ENCODE measurements around the gene SFI1. TPM values are rescaled to one million over a fixed set of nuclear protein-coding genes. Genes with fewer than 3 reads are reported as not detected.

The SFI1 gene, protein sequence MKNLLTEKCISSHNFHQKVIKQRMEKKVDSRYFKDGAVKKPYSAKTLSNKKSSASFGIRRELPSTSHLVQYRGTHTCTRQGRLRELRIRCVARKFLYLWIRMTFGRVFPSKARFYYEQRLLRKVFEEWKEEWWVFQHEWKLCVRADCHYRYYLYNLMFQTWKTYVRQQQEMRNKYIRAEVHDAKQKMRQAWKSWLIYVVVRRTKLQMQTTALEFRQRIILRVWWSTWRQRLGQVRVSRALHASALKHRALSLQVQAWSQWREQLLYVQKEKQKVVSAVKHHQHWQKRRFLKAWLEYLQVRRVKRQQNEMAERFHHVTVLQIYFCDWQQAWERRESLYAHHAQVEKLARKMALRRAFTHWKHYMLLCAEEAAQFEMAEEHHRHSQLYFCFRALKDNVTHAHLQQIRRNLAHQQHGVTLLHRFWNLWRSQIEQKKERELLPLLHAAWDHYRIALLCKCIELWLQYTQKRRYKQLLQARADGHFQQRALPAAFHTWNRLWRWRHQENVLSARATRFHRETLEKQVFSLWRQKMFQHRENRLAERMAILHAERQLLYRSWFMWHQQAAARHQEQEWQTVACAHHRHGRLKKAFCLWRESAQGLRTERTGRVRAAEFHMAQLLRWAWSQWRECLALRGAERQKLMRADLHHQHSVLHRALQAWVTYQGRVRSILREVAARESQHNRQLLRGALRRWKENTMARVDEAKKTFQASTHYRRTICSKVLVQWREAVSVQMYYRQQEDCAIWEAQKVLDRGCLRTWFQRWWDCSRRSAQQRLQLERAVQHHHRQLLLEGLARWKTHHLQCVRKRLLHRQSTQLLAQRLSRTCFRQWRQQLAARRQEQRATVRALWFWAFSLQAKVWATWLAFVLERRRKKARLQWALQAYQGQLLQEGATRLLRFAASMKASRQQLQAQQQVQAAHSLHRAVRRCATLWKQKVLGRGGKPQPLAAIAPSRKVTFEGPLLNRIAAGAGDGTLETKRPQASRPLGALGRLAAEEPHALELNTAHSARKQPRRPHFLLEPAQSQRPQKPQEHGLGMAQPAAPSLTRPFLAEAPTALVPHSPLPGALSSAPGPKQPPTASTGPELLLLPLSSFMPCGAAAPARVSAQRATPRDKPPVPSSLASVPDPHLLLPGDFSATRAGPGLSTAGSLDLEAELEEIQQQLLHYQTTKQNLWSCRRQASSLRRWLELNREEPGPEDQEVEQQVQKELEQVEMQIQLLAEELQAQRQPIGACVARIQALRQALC
- total RNA-seq: 100 to 1,000 TPM; 227 to 240 TPM

DNA sequence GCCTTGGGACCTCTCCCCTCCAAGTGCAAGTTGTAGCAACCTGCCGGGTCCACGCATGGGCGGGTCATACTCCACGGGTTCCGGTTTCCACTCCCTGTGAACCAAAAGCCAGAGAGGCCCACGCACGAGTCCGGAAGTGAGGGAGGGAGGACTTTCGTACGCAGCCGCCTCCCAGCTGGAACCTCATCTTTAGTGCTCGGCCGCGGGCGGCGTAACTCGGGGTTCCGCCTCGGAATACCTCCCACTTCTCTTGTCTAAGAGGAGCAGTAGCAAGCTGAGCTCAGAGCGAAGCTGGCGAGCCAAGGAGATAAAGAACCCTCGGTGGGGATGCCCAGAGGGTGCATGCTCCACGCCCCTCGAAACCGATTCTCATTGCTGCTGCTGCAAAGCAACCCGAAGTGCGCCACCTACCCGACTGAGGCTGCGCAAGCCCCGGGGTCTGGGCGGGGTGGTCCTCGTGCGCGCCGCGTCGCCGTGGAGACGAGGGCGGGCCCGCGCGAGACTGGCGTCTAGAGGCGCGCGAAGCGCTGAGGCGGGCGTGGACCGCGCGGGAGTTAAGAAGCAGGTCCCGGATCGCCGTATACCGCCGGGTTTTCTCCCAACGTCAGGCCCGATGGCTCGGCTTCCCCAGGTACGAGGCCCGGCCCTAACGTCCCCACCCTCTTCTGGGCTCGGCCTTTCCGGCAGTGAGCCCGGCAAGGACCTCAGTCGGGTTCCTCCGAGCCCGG is at the start of gene SFI1:
Gene SFI1 (plus strand): TSS at position 530 of the 728 bp plus-strand sequence. CDS start 11,749 bp downstream, outside the sequence.
- Mint-ChIP-seq H3K4me1 (ENCODE audit: low read depth) (peaks cover 50% of the 10 kb centered on the region), H3K36me3 (peaks cover 32% of the 10 kb centered on the region), H3K4me3 (peak within 1 kb of the TSS; percentile 92), H3K27ac (peak within 1 kb of the TSS; percentile 94), H3K27me3 (no peaks in the 10 kb centered on the region), H3K9me3 (peaks cover 2% of the 10 kb centered on the region)
- ChIA-PET CTCF (no interaction called here), POLR2A (interaction anchor here (0.7 to 1.1 kb wide), 2 partner anchors 41 to 134 kb away, joined by 3 to 4 read pairs; no protein-coding TSS in a partner anchor)
- intact Hi-C loops (cut with micrococcal nuclease): loop anchor here (1.0 to 2.0 kb wide), 4 partner anchors 28 to 166 kb away; partner anchors contain the start of gene PISD
- DNase-seq: peak; percentile 96

DNA sequence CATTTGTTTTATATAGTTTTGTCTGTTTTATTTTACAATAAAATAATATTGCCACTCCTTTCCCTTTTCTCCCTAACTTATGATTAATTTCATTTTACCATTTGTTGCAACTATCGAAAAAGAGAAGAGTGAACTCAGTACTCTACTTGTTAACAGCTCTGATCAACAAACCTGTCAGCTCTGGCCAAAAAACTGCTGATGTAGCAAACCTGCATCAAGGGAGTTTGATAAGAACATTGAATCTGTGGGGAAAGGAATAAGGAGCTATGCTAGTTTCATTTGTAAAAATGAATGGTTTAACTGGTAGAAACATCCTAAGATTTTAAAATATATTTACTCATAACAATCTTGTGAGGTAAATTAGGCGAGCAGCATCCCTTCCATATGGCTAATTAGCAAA is 49.6 kb upstream of the SFI1 start:
- Mint-ChIP-seq H3K4me1 (ENCODE audit: low read depth) (peaks cover 6% of the 10 kb centered on the region), H3K27ac (no peak overlapping the region), H3K36me3 (peaks cover 42% of the 10 kb centered on the region), H3K4me3 (no peak overlapping the region), H3K27me3 (no peaks in the 10 kb centered on the region), H3K9me3 (no peaks in the 10 kb centered on the region)
- ChIA-PET POLR2A (no interaction called here), CTCF (no interaction called here)
- intact Hi-C loops (cut with micrococcal nuclease): no loop called here
- DNase-seq: no peak

DNA sequence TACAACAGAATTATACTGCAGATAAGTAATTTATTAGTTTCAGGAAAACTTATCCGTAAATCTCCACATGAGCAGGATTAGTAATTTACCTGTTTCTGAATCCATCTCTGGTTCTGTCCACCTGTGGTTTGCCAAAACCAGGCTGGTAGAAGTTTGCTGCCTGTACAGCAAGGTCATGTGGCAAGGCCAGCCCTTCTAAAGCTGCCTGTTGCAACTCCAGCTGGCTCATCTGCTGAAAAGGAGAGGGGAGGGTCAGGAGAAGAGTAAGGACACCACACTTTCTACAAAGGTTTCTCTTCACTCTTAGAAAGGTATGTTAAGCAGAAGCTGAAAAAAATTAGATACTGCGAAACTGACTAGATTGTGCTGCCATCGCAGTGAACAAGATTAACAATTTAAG is 49.0 kb upstream of the SFI1 start:
- H3K36me3 Mint-ChIP-seq: peaks cover 37% of the 10 kb centered on the region
- ChIA-PET CTCF (interaction anchor here (1.4 kb wide), 1 partner anchor 134 kb away, joined by 4 read pairs; no protein-coding TSS in a partner anchor), POLR2A (no interaction called here)
- DNase-seq: no peak
- no peaks in the 10 kb centered on the region for H3K27me3 Mint-ChIP-seq
- peaks cover 6% of the 10 kb centered on the region for H3K4me1 Mint-ChIP-seq (ENCODE audit: low read depth)
- H3K27ac Mint-ChIP-seq: no peak overlapping the region
- intact Hi-C loops (cut with micrococcal nuclease): no loop called here
- no peaks in the 10 kb centered on the region for H3K9me3 Mint-ChIP-seq
- H3K4me3 Mint-ChIP-seq: no peak overlapping the region

DNA sequence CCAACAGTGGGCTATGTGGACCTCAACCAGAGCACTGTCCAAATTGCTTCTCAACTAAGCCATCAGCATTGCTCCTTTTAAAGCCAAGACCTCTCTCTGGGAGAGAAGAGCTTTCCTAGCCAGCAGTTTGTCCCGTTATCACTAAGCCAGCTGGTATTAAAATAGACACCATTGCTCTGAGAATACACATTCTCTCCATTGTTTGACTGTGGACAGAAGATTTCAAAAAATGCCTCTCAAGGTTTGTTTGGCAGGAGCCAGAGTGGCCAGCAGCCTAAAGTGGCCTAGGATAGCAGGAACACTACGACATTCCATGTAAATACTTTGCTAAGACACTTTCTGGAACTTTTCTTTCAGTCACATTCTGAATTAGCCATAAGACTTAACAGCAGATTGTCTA is 48.0 kb upstream of the SFI1 start:
- Mint-ChIP-seq H3K36me3 (peaks cover 31% of the 10 kb centered on the region), H3K27ac (no peak overlapping the region), H3K4me1 (ENCODE audit: low read depth) (peaks cover 6% of the 10 kb centered on the region), H3K4me3 (no peak overlapping the region), H3K9me3 (no peaks in the 10 kb centered on the region), H3K27me3 (no peaks in the 10 kb centered on the region)
- no peak for DNase-seq
- CTCF ChIA-PET: interaction anchor here (1.2 to 1.4 kb wide), 2 partner anchors 135 to 184 kb away, joined by 3 to 4 read pairs; no protein-coding TSS in a partner anchor
- intact Hi-C loops (cut with micrococcal nuclease): no loop called here
- POLR2A ChIA-PET: interaction anchor here (0.5 kb wide), 1 partner anchor 29 kb away, joined by 3 read pairs; no protein-coding TSS in a partner anchor

DNA sequence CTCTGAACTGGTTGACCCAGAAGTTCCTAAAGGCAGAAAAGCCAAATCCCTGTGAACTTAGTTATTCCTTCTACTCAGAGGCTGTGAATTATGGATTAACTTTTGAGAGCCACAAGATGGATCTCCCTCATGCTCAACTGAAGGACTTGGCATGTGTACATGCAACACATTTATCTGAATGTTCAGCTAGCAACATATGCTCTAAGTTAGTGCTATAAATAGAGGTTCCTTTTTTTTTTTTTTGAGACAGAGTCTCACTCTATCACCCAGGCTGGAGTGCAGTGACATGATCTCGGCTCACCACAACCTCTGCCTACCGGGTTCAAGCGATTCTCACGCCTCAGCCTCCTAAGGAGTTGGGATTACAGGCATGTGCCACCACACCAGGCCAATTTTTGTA is 46.8 kb upstream of the SFI1 start:
- H3K27me3 Mint-ChIP-seq: no peaks in the 10 kb centered on the region
- intact Hi-C loops (cut with micrococcal nuclease): no loop called here
- H3K4me1 Mint-ChIP-seq (ENCODE audit: low read depth): peaks cover 6% of the 10 kb centered on the region
- CTCF ChIA-PET: interaction anchor here (1.2 kb wide), 1 partner anchor 183 kb away, joined by 3 read pairs; no protein-coding TSS in a partner anchor
- POLR2A ChIA-PET: no interaction called here
- no peak for DNase-seq
- H3K36me3 Mint-ChIP-seq: peaks cover 32% of the 10 kb centered on the region
- H3K4me3 Mint-ChIP-seq: no peak overlapping the region
- H3K27ac Mint-ChIP-seq: no peak overlapping the region
- no peaks in the 10 kb centered on the region for H3K9me3 Mint-ChIP-seq

DNA sequence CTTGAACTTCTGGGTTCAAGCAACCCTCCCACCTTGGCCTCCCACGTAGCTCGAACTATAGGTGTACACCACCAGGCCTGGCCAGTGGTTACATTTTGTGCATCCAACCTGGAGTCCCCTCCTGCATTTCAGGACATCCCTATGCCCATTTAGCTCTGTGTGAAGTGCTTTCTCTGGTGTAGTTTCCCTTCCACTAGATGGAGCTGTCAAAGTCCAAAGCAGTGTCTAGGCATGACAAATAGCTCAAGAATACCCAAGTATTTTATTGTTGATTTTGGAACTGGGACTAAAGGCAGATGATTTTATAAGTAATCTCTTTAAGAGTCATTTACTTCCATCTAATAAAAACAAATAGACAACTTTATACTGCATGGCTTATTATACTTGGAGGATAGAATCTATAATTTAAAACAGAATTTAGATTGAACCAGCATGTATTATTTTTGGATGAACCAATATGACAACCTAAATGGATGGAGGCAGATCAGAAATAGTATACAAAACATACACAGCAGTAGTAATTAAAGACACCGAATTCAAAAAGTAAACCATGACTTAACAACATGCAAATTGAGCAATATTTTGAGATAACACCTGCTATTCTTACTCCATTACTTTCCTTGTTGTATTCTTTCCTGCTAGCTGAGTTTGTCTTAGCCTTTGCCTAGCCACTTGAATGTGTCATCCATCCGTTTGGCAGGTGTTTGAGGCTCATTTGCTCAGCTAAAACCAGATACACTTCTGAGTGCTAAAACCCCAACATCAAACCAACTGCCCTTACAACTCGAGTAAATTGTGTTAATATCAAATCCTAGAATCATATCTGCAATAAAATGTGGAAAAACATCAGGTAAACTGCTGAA is 44.4 kb upstream of the SFI1 start:
- Mint-ChIP-seq H3K4me3 (no peak overlapping the region), H3K27me3 (no peaks in the 10 kb centered on the region), H3K27ac (peak overlapping the region; percentile 26), H3K36me3 (peaks cover 30% of the 10 kb centered on the region), H3K4me1 (ENCODE audit: low read depth) (no peaks in the 10 kb centered on the region), H3K9me3 (no peaks in the 10 kb centered on the region)
- DNase-seq: no peak
- intact Hi-C loops (cut with micrococcal nuclease): loop anchor here (1.0 to 5.0 kb wide), 2 partner anchors 35 to 181 kb away; partner anchors contain the start of gene EIF4ENIF1
- ChIA-PET CTCF (interaction anchor here (1.0 to 2.9 kb wide), 11 partner anchors 11 to 195 kb away, joined by 3 to 35 read pairs (median 4); no protein-coding TSS in a partner anchor), POLR2A (interaction anchor here (0.7 to 1.2 kb wide), 2 partner anchors 18 to 133 kb away, joined by 3 read pairs; no protein-coding TSS in a partner anchor)

DNA sequence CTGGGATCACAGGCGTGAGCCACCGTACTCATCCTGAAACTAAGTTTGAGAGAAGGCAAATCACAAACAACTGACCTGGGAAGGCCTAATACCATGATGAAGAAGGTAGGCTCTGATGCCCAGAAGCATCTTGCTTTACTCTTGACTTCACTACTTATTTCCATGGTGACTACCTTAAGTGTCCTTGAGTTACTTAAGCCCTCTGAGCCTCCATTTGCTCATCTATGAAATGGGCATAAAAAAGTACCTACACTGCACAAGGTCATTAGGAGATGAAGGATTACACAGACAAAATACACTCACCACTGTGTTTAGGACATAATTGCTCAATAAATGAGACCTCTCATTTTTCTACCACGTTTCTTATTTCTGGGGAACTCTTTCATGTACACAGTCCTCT is 34.6 kb upstream of the SFI1 start:
- ChIA-PET POLR2A (no interaction called here), CTCF (no interaction called here)
- H3K36me3 Mint-ChIP-seq: peaks cover 43% of the 10 kb centered on the region
- no peaks in the 10 kb centered on the region for H3K27me3 Mint-ChIP-seq
- no peak for DNase-seq
- H3K4me3 Mint-ChIP-seq: no peak overlapping the region
- H3K27ac Mint-ChIP-seq: no peak overlapping the region
- H3K9me3 Mint-ChIP-seq: no peaks in the 10 kb centered on the region
- intact Hi-C loops (cut with micrococcal nuclease): no loop called here
- H3K4me1 Mint-ChIP-seq (ENCODE audit: low read depth): no peaks in the 10 kb centered on the region

DNA sequence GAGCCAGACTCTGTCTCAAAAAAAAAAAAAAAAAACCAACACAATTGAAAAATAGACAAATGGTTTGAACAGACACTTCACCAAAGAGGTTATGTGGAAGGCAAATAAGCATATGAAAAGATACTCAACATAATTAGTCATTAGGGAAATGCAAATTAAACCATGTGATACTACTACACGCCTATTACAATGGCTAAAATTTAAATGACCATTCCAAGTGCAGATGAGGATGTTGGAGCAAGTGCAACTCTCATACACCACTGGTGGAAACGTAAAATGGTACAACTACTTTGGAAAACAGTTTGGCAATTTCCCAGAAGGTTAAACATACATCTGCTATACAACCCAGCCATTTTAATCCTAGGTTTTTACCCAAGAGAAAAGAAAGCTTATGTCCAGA is 31.0 kb upstream of the SFI1 start:
- DNase-seq: no peak
- no peak overlapping the region for H3K27ac Mint-ChIP-seq
- no peaks in the 10 kb centered on the region for H3K9me3 Mint-ChIP-seq
- intact Hi-C loops (cut with micrococcal nuclease): no loop called here
- H3K4me3 Mint-ChIP-seq: no peak overlapping the region
- ChIA-PET POLR2A (no interaction called here), CTCF (no interaction called here)
- peaks cover 54% of the 10 kb centered on the region for H3K36me3 Mint-ChIP-seq
- H3K4me1 Mint-ChIP-seq (ENCODE audit: low read depth): no peaks in the 10 kb centered on the region
- no peaks in the 10 kb centered on the region for H3K27me3 Mint-ChIP-seq

DNA sequence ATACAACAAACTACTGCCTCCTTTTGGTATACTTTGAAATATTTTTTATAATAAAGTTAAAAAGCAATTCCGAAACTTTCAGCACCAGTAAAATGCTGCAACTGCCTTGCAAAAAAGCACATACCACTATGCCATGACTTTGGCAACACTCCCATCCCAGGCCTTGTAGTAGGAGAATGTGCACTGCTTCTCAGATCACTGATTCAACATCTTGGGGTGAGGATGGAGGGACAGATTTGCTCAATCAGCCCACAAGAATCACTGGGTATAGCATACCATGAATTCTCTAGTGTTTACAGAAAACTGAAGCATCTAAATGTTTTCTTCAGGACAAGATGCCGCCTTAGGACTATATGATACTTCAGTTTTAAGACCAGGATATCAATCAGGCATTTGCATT is 21.6 kb upstream of the SFI1 start:
- Mint-ChIP-seq H3K9me3 (no peaks in the 10 kb centered on the region), H3K4me3 (no peak overlapping the region), H3K27me3 (no peaks in the 10 kb centered on the region), H3K27ac (no peak overlapping the region), H3K36me3 (peaks cover 42% of the 10 kb centered on the region), H3K4me1 (ENCODE audit: low read depth) (peaks cover 29% of the 10 kb centered on the region)
- CTCF ChIA-PET: no interaction called here
- no peak for DNase-seq
- intact Hi-C loops (cut with micrococcal nuclease): no loop called here
- POLR2A ChIA-PET: no interaction called here

DNA sequence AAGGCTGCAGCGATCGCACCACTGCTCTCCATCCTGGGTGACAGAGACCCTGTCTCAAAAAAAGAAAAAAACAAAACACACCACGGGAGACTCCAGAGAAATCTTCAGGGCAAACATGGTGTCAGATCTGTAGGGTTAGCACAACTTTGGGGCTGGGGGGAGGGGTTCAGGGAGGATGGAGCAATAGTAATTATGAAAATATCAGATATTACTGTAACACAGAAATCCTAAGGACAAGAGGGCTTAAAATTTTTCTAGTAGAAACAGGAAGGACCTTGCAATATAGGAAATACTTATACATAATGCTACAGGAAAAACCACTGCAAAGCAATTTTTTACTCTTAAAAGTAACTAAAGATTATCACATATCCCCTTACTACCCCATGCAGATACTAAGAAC is 20.5 kb upstream of the SFI1 start:
- intact Hi-C loops (cut with micrococcal nuclease): no loop called here
- ChIA-PET CTCF (no interaction called here), POLR2A (no interaction called here)
- H3K36me3 Mint-ChIP-seq: peaks cover 48% of the 10 kb centered on the region
- no peaks in the 10 kb centered on the region for H3K27me3 Mint-ChIP-seq
- H3K4me1 Mint-ChIP-seq (ENCODE audit: low read depth): peaks cover 29% of the 10 kb centered on the region
- H3K9me3 Mint-ChIP-seq: no peaks in the 10 kb centered on the region
- no peak overlapping the region for H3K27ac Mint-ChIP-seq
- DNase-seq: no peak
- no peak overlapping the region for H3K4me3 Mint-ChIP-seq

Measured in activated CD4-positive, alpha-beta memory T cell treated with anti-CD3 and anti-CD28 coated beads for 36 hours (primary cell).